GM12891 (cell line): Measurements from ENCODE around the gene DNAJC17.

Source experiments
- DNase-seq: peaks from one replicate; pipeline ENCODE4 v3.0.0; 2011; ENCODE audit warnings: low spot score; ENCODE audit not compliant: insufficient read length
- FAIRE-seq: peaks from 2 replicates; lab custom pipeline; 2011; peaks lifted over from hg19 to GRCh38; lab: Jason Lieb, UNC
- PAX5 ChIP-seq: IDR thresholded peaks from 2 replicates; pipeline ENCODE4 v1.6.1; 2011; ENCODE audit warnings: low read length, moderate library complexity, mild to moderate bottlenecking; ENCODE audit not compliant: insufficient read depth, severe bottlenecking
- POLR2A ChIP-seq: IDR thresholded peaks from 2 replicates; pipeline ENCODE4 v1.6.1; 2011; ENCODE audit warnings: low read depth, low read length, control low read depth
- POLR2AphosphoS5 ChIP-seq: IDR thresholded peaks from 2 replicates; pipeline ENCODE4 v1.6.1; 2011; ENCODE audit warnings: low read depth, low read length, control low read depth
- POU2F2 ChIP-seq: IDR thresholded peaks from 2 replicates; pipeline ENCODE4 v1.6.1; 2011; ENCODE audit warnings: low read depth, mild to moderate bottlenecking, control low read depth, low read length, moderate library complexity
- SPI1 ChIP-seq: IDR thresholded peaks from 2 replicates; pipeline ENCODE4 v1.6.1; 2011; ENCODE audit warnings: low read depth, low read length, control low read depth
- TAF1 ChIP-seq: IDR thresholded peaks from 2 replicates; pipeline ENCODE4 v1.6.1; 2011; ENCODE audit warnings: low read depth, low read length, control low read depth

The DNAJC17 gene

GRCh38 chr15:40792394-40792793, 14.9 kb downstream of the DNAJC17 start:
- FAIRE-seq (no peak), DNase-seq (no peak)
- TF ChIP-seq PAX5 (no peak), SPI1 (no peak), POU2F2 (no peak), TAF1 (no peak), POLR2A (no peak), POLR2AphosphoS5 (no peak)

DNA sequence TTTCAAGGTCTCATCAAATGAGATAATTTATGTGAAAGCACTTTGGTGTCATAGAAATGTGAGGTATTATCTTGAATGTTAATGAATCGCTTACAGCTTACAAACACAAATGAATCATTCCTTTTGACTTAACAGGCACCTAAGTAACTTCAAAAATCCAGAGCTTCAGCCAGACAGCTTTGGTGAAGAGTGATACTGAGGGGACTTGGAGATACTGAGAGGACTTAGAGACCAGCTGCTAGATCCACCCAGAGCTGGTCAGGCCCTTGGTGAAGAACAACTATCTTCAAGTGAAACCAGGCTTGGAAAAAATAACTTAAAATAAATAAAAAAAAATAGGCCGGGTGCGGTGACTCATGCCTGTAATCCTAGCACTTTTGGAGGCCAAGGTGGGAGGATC, 16.6 kb downstream of the DNAJC17 start:
- no peak for FAIRE-seq
- no peak for TF ChIP-seq TAF1
- TF ChIP-seq SPI1 = no peak
- TF ChIP-seq POLR2AphosphoS5 = no peak
- TF ChIP-seq POU2F2 = no peak
- TF ChIP-seq POLR2A = no peak
- no peak for TF ChIP-seq PAX5
- no peak for DNase-seq

GRCh38 chr15:40789999-40790398, 17.3 kb downstream of the DNAJC17 start:
- FAIRE-seq (no peak), DNase-seq (no peak)
- TF ChIP-seq POU2F2 (no peak), POLR2AphosphoS5 (no peak), PAX5 (no peak), SPI1 (no peak), POLR2A (no peak), TAF1 (no peak)

- no peak for FAIRE-seq
- no peak for DNase-seq
- TF ChIP-seq POLR2AphosphoS5 (no peak), TAF1 (no peak), SPI1 (no peak), POLR2A (no peak), PAX5 (no peak), POU2F2 (no peak)
These were observed 18.2 kb downstream of the DNAJC17 start for GRCh38 chr15:40789119-40789518.

GRCh38 chr15:40787991-40788390, 19.3 kb downstream of the DNAJC17 start:
- no peak for TF ChIP-seq POLR2A
- TF ChIP-seq POLR2AphosphoS5 = no peak
- TF ChIP-seq POU2F2 = no peak
- no peak for TF ChIP-seq SPI1
- TF ChIP-seq TAF1 = no peak
- no peak for TF ChIP-seq PAX5
- DNase-seq = no peak
- FAIRE-seq = no peak

- TF ChIP-seq POLR2A (no peak), PAX5 (no peak), TAF1 (no peak), SPI1 (no peak), POU2F2 (no peak), POLR2AphosphoS5 (no peak)
- FAIRE-seq = no peak
- DNase-seq = no peak
These were observed 19.9 kb downstream of the DNAJC17 start for GRCh38 chr15:40787344-40787841.

DNA sequence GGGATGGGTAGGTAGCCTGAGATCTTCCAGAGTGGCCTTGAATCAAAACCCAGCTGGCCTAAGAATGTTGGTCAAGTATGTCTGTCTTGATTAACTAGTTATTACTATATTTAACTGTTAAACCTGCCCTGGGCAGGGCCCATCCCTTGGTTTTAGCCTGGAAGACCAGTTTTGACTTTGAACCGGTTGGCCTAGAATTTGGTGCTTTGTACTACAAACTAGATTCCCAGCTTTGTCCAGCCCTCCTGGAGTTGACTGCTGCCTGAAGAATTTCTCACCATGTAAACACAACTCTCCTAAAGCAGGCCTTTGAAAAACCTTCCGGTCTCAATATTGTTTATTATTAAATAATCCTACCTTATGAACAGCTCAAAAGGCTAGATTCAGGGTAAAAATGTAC, 21.5 kb downstream of the DNAJC17 start:
- FAIRE-seq (no peak), DNase-seq (no peak)
- TF ChIP-seq POLR2A = no peak
- no peak for TF ChIP-seq SPI1
- no peak for TF ChIP-seq PAX5
- no peak for TF ChIP-seq POLR2AphosphoS5
- TF ChIP-seq POU2F2 = no peak
- no peak for TF ChIP-seq TAF1

DNA sequence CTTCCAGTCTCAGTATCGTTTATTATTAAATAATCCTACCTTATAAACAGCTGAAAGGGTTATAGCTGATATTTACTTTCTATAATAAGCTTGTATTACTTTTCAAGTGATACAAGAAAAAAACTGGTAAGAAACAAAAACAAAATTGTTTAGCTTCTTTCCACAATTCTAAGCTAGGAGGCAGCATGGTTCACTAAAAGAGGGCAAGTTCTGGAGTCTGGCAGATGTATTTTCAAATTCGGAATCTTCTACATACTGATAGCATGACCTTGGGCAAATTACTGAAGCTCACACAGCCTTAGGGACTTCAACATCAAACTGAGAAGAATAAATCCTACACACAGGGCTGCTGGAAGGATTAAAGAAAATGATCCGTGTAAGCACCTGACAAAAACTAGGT, 22.1 kb downstream of the DNAJC17 start:
- no peak for DNase-seq
- TF ChIP-seq POU2F2 = no peak
- TF ChIP-seq POLR2AphosphoS5 = no peak
- TF ChIP-seq TAF1 = no peak
- TF ChIP-seq SPI1 = no peak
- no peak for TF ChIP-seq POLR2A
- TF ChIP-seq PAX5 = no peak
- FAIRE-seq = no peak

- TF ChIP-seq PAX5 = no peak
- no peak for TF ChIP-seq TAF1
- no peak for TF ChIP-seq POU2F2
- TF ChIP-seq POLR2AphosphoS5 = no peak
- TF ChIP-seq POLR2A = no peak
- TF ChIP-seq SPI1 = no peak
- DNase-seq (peak; percentile 64), FAIRE-seq (peak; percentile 99)
These were observed 24.6 kb downstream of the DNAJC17 start for GRCh38 chr15:40782609-40783227.

DNA sequence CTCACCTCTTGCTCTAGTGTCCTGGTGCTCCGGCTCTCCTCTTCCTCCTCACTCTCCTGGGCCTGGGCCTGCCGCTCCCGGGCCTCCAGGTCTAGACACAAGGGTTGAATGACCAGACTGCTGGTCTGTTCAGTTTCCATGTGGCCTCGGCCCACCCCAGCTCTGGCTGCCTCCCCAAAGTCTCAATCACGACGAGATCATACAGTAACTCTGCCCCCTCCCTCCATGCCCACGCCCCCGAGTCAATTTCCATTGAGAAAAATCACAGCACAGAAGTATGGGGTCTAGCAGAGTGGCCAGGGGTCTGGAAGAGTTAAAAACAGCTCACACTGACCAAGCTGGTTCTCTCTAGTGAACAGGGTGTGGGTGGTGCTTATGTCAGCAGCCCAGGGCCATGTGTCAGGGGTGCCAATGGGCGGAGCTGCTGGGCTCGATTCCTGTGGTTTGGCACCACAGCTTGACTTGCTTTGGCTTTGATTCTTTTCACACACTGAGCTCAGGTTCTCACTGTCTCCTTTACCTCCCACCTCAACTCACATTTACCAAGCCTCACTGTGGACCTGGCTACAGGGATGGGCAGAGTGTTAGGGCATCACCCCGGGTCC, 30.6 kb downstream of the DNAJC17 start:
- no peak for TF ChIP-seq POLR2A
- no peak for TF ChIP-seq POU2F2
- FAIRE-seq = no peak
- no peak for DNase-seq
